ENCODE data around the gene RSAD2. TPM values are rescaled to one million over a fixed set of nuclear protein-coding genes. Genes with fewer than 3 reads are reported as not detected.

RSAD2 gene
- total RNA-seq, 1 experiment from 2014 or later, result 0.18 TPM

DNA sequence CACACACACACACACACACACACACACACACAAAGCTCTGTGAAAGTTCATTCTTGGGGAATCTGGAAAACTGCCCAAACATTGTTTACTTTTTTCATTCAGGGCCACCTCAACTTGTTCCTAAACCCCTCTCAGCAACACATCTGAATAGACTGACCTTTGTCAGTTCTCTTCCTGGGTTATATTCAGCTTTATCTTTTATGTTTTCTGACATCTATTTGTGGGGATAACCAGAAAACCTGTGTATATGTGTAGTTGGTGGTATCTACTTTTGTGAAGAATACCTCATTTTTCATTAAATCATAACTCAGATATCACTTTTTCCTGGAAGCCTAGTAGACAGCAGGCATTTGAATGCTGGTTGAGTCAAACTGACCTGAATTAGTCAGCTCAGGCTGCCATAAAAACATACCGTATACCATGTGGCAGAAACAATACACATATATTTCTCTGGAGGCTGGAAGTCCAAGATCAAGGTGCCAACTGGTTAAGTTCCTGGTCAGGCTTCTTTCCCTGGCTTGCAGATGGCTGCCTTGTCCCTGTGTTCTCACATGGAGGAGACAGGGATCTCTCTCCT, 28.7 kb downstream of the RSAD2 start:
- intact Hi-C loops (cut with micrococcal nuclease; ENCODE audit: unreplicated experiment), result no loop called here
- ChIA-PET CTCF (no interaction called here), POLR2A (no interaction called here)
- Mint-ChIP-seq H3K9me3 (ENCODE audit: unreplicated experiment) (peaks cover 12% of the 10 kb centered on the region), H3K4me3 (ENCODE audit: unreplicated experiment) (no peak overlapping the region), H3K27me3 (ENCODE audit: insufficient read depth, unreplicated experiment) (peaks cover 18% of the 10 kb centered on the region), H3K36me3 (ENCODE audit: insufficient read depth, unreplicated experiment) (no peaks in the 10 kb centered on the region), H3K4me1 (ENCODE audit: low read depth, unreplicated experiment) (no peaks in the 10 kb centered on the region), H3K27ac (ENCODE audit: unreplicated experiment) (no peak overlapping the region)
- DNase-seq, result no peak
- TF ChIP-seq, protein P1, sequence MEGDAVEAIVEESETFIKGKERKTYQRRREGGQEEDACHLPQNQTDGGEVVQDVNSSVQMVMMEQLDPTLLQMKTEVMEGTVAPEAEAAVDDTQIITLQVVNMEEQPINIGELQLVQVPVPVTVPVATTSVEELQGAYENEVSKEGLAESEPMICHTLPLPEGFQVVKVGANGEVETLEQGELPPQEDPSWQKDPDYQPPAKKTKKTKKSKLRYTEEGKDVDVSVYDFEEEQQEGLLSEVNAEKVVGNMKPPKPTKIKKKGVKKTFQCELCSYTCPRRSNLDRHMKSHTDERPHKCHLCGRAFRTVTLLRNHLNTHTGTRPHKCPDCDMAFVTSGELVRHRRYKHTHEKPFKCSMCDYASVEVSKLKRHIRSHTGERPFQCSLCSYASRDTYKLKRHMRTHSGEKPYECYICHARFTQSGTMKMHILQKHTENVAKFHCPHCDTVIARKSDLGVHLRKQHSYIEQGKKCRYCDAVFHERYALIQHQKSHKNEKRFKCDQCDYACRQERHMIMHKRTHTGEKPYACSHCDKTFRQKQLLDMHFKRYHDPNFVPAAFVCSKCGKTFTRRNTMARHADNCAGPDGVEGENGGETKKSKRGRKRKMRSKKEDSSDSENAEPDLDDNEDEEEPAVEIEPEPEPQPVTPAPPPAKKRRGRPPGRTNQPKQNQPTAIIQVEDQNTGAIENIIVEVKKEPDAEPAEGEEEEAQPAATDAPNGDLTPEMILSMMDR (IDR thresholded peaks at IDR 0.05; ENCODE audit: insufficient read depth in 1 of 2, low read depth in 1 of 2, low read length in 1 of 2, severe bottlenecking in 1 of 2, unreplicated experiment in 1 of 2), result no peak
- Histone ChIP-seq H3K27me3 (replicated peaks; ENCODE audit: control insufficient read depth, insufficient read depth, low read length) (no peaks in the 10 kb centered on the region), H3K4me3 (ENCODE audit: low read depth, low read length) (no peak overlapping the region), H3K36me3 (ENCODE audit: control insufficient read depth, insufficient read depth, low read length) (no peaks in the 10 kb centered on the region), H3K4me1 (no peaks in the 10 kb centered on the region), H3K9me3 (no peaks in the 10 kb centered on the region)
- no TSS peak for BruUV-seq (replicated peaks)

DNA sequence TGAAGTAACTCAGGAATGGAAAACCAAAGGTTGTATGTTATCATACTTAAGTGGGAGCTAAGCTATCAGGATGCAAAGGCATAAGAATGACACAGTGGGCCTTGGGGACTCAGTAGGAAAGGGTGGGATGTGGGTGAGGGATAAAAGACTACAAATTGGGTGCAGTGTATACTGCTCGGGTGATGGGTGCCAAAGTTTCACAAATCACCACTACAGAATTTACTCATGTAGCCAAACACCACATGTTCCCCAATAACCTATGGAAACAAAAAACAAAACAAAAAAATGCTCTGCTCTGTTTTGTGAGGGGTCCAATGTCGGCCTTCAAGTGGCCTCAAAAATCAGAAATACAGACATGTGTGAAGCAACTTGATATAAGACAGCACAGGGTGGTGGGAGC, 30.7 kb downstream of the RSAD2 start:
- POLR2A ChIA-PET, result no interaction called here
- H3K9me3 ChIP-seq, result no peaks in the 10 kb centered on the region
- TF ChIP-seq, protein P1 (IDR thresholded peaks at IDR 0.05; ENCODE audit: insufficient read depth in 1 of 2, low read depth in 1 of 2, low read length in 1 of 2, severe bottlenecking in 1 of 2, unreplicated experiment in 1 of 2), result no peak
- no TSS peak for BruUV-seq (replicated peaks)
- Mint-ChIP-seq H3K27ac (ENCODE audit: unreplicated experiment) (no peak overlapping the region), H3K4me1 (ENCODE audit: low read depth, unreplicated experiment) (no peaks in the 10 kb centered on the region), H3K9me3 (ENCODE audit: unreplicated experiment) (peaks cover 6% of the 10 kb centered on the region), H3K36me3 (ENCODE audit: insufficient read depth, unreplicated experiment) (no peaks in the 10 kb centered on the region), H3K4me3 (ENCODE audit: unreplicated experiment) (no peak overlapping the region), H3K27me3 (ENCODE audit: insufficient read depth, unreplicated experiment) (peaks cover 15% of the 10 kb centered on the region)
- H3K4me1 ChIP-seq, result no peaks in the 10 kb centered on the region
- H3K4me3 ChIP-seq (ENCODE audit: low read depth, low read length), result no peak overlapping the region
- intact Hi-C loops (cut with micrococcal nuclease; ENCODE audit: unreplicated experiment), result no loop called here
- no peak for DNase-seq
- no peaks in the 10 kb centered on the region for H3K27me3 ChIP-seq (replicated peaks; ENCODE audit: control insufficient read depth, insufficient read depth, low read length)
- no peaks in the 10 kb centered on the region for H3K36me3 ChIP-seq (ENCODE audit: control insufficient read depth, insufficient read depth, low read length)
- CTCF ChIA-PET, result no interaction called here

DNA sequence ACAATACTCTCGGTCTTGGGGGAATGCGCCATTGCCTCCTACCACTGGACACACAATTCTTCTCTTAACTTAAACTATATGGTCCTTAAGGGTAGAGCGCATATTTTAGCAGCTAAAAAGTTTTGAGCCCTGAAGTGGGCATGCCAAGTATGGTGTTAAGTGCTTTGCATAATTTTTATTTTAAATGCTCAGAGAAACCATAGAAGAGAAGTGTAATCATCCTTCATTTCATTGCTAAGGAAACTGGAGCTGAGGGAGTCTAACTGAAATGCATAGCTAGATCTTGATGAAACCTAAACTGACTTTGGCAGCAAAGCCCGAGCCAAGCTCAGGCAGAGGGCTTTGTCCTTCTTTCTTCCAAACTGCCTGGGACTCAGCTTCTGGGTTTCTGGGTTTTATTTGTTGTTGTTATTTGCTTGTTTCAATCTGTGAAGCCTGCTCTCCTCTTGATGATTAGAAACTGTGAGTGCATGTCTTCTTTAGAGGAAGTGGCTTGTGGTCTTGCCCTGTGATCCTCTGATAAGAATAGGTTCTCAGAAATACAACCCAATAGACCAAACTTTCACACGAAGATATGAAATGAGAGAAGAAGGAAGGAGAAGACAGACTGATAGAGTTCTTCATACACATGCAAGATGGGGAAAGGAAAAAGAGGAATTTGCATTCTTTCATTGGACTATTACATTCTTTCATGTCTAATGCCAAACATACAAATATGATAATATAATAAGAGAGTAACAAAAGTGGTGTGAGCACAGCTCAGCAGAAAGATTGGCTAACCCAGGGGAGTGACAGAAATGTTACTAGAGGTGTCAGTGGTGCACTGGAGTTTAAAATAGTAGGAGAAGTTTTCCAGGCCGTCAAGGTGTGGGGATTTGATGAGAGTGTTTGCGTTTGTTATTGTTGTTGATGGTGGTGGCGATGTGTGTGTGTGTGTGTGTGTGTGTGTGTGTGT, 32.1 kb downstream of the RSAD2 start:
- H3K27me3 ChIP-seq (replicated peaks; ENCODE audit: control insufficient read depth, insufficient read depth, low read length), result no peaks in the 10 kb centered on the region
- H3K27ac Mint-ChIP-seq (ENCODE audit: unreplicated experiment), result no peak overlapping the region
- no peak overlapping the region for H3K4me3 ChIP-seq (ENCODE audit: low read depth, low read length)
- H3K4me3 Mint-ChIP-seq (ENCODE audit: unreplicated experiment), result no peak overlapping the region
- DNase-seq, result no peak
- TF ChIP-seq, protein P1 (IDR thresholded peaks at IDR 0.05; ENCODE audit: insufficient read depth in 1 of 2, low read depth in 1 of 2, low read length in 1 of 2, severe bottlenecking in 1 of 2, unreplicated experiment in 1 of 2), result no peak
- intact Hi-C loops (cut with micrococcal nuclease; ENCODE audit: unreplicated experiment), result no loop called here
- no peaks in the 10 kb centered on the region for H3K9me3 Mint-ChIP-seq (ENCODE audit: unreplicated experiment)
- no peaks in the 10 kb centered on the region for H3K4me1 Mint-ChIP-seq (ENCODE audit: low read depth, unreplicated experiment)
- H3K9me3 ChIP-seq, result no peaks in the 10 kb centered on the region
- no TSS peak for BruUV-seq (replicated peaks)
- no peaks in the 10 kb centered on the region for H3K36me3 ChIP-seq (ENCODE audit: control insufficient read depth, insufficient read depth, low read length)
- ChIA-PET CTCF (no interaction called here), POLR2A (no interaction called here)
- no peaks in the 10 kb centered on the region for H3K4me1 ChIP-seq
- no peaks in the 10 kb centered on the region for H3K36me3 Mint-ChIP-seq (ENCODE audit: insufficient read depth, unreplicated experiment)
- peaks cover 17% of the 10 kb centered on the region for H3K27me3 Mint-ChIP-seq (ENCODE audit: insufficient read depth, unreplicated experiment)

Measured in Caco-2 (cell line).